ENCODE measurements around the gene SMYD3. TPM values are rescaled to one million over a fixed set of nuclear protein-coding genes. Genes with fewer than 3 reads are reported as not detected.

SMYD3 gene
- total RNA-seq, 2 experiments from 2014 or later: 22.6 to 24.6 TPM

DNA sequence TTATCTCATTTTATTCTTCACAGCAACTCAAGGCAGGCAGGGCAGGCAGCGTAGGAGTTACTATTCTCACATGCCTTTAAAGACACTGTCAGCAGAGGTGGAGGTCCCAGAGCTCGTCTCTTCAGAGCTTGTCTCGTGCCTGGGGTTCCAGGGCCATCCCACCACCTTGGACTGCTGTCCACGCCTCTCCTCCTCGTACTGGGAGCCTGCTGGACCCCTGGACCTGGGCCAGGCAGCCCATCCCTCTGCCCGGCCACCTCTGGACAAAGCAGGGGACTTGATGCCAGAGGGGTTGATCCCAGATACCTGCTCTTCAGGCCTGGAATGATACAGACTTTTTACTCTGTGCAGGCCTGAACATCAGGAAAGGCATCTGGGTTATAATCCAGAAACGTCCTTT is 805.4 kb downstream of the SMYD3 start:
- H3K4me1 Mint-ChIP-seq (ENCODE audit: low read depth): no peaks in the 10 kb centered on the region
- ChIA-PET POLR2A (no interaction called here), CTCF (no interaction called here)
- intact Hi-C loops (cut with micrococcal nuclease): no loop called here
- H3K27me3 Mint-ChIP-seq: no peaks in the 10 kb centered on the region
- ATAC-seq: no peak
- no peak overlapping the region for H3K4me3 Mint-ChIP-seq
- H3K36me3 Mint-ChIP-seq (ENCODE audit: low read depth): no peaks in the 10 kb centered on the region
- TF ChIP-seq, protein P1, sequence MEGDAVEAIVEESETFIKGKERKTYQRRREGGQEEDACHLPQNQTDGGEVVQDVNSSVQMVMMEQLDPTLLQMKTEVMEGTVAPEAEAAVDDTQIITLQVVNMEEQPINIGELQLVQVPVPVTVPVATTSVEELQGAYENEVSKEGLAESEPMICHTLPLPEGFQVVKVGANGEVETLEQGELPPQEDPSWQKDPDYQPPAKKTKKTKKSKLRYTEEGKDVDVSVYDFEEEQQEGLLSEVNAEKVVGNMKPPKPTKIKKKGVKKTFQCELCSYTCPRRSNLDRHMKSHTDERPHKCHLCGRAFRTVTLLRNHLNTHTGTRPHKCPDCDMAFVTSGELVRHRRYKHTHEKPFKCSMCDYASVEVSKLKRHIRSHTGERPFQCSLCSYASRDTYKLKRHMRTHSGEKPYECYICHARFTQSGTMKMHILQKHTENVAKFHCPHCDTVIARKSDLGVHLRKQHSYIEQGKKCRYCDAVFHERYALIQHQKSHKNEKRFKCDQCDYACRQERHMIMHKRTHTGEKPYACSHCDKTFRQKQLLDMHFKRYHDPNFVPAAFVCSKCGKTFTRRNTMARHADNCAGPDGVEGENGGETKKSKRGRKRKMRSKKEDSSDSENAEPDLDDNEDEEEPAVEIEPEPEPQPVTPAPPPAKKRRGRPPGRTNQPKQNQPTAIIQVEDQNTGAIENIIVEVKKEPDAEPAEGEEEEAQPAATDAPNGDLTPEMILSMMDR (IDR thresholded peaks at IDR 0.05): no peak
- no peak for DNase-seq
- no peaks in the 10 kb centered on the region for H3K9me3 Mint-ChIP-seq
- no peak overlapping the region for H3K27ac Mint-ChIP-seq

DNA sequence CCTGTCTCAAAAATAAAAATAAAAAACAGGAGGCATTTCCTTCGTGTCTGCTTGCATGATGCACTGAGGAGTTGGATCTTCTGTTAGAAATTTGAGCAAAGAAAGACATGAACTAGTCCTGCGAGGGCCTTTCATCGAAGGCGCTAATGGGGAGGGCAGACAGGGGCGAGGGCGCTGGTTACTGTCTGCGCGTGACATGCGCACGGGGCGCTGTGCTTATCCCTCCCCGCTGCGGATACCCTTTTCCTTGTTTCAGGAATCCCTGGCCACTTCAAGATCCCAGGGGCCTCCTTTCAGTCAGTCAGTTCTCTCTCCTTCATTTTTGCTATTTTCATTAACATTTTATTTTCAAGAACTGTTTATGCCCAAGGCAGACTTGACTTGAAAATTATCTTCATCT is 806.4 kb downstream of the SMYD3 start:
- DNase-seq (no peak), ATAC-seq (no peak)
- Mint-ChIP-seq H3K4me3 (no peak overlapping the region), H3K36me3 (ENCODE audit: low read depth) (no peaks in the 10 kb centered on the region), H3K27me3 (no peaks in the 10 kb centered on the region), H3K27ac (no peak overlapping the region), H3K9me3 (no peaks in the 10 kb centered on the region), H3K4me1 (ENCODE audit: low read depth) (no peaks in the 10 kb centered on the region)
- ChIA-PET CTCF (no interaction called here), POLR2A (no interaction called here)
- intact Hi-C loops (cut with micrococcal nuclease): no loop called here
- TF ChIP-seq, protein P1 (IDR thresholded peaks at IDR 0.05): no peak

Other genes starting within 250 kb of the SMYD3 start
- gene TFB2M, start 59.0 kb upstream of the SMYD3 start, total RNA-seq: 10 to 100 TPM; 16.0 TPM
- 10 to 100 TPM; 23.5 to 25.1 TPM for gene CNST, start 59.2 kb upstream of the SMYD3 start, total RNA-seq
- gene SCCPDH, start 217.1 kb upstream of the SMYD3 start, total RNA-seq: 10 to 100 TPM; 39.4 to 41.7 TPM